Stomach (tissue), 4 donors: ENCODE measurements around the gene NFKBIA.

Experiments
- EP300 ChIP-seq: sonication (generic); formaldehyde crosslinking; IDR thresholded peaks from one replicate; pipeline ENCODE4 v1.6.1; 2017; ENCODE audit warnings: antibody characterized with exemption
- POLR2A ChIP-seq, 4 donors: fragments of 450-650 bp; IDR thresholded peaks; one replicate each; pipeline ENCODE4 v1.6.1; 2016; ENCODE audit warnings: antibody characterized with exemption in 4 of 4, control low read depth in 2 of 4, mild to moderate bottlenecking in 1 of 4, moderate library complexity in 1 of 4
- POLR2AphosphoS5 ChIP-seq, 3 donors: sonication (generic); formaldehyde crosslinking; IDR thresholded peaks; one replicate each; pipeline ENCODE4 v1.6.1; 2016; ENCODE audit warnings: antibody characterized with exemption in 3 of 3
- TF ChIP-seq, protein P1 (sequence below), 7 experiments: fragments of 450-650 bp in 4 of 7; fragments of 200-600 bp in 3 of 7; sonication (generic) in 3 of 7; IDR thresholded peaks; one replicate each; pipeline ENCODE4 v1.5.1; 2016 to 2019; ENCODE audit warnings: antibody characterized with exemption in 7 of 7, control low read depth in 2 of 7, mild to moderate bottlenecking in 1 of 7

DNA sequence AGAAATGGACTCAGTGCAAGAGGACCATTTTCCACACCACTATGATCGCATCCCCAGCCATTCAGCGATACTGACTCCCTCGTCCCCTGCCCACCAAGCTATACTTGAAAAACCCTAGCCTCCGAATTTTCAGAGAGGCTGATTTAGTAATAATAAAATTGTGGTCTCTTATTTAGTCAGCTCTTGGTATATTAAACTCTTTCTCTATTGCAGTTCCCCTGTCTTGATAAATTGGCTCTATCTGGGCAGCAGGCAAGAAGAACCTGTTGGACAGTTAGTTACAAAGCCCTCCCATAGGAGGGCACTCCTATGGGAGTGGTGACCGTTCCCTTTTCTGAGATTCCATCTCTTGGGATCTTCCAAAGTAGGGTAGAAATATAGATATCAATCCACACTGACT lies 33.6 kb downstream of the NFKBIA start:
- TF ChIP-seq POLR2AphosphoS5 (IDR thresholded peaks at IDR 0.05) (no peak), POLR2A (IDR thresholded peaks at IDR 0.05) (no peak), EP300 (no peak)
- TF ChIP-seq, protein P1, sequence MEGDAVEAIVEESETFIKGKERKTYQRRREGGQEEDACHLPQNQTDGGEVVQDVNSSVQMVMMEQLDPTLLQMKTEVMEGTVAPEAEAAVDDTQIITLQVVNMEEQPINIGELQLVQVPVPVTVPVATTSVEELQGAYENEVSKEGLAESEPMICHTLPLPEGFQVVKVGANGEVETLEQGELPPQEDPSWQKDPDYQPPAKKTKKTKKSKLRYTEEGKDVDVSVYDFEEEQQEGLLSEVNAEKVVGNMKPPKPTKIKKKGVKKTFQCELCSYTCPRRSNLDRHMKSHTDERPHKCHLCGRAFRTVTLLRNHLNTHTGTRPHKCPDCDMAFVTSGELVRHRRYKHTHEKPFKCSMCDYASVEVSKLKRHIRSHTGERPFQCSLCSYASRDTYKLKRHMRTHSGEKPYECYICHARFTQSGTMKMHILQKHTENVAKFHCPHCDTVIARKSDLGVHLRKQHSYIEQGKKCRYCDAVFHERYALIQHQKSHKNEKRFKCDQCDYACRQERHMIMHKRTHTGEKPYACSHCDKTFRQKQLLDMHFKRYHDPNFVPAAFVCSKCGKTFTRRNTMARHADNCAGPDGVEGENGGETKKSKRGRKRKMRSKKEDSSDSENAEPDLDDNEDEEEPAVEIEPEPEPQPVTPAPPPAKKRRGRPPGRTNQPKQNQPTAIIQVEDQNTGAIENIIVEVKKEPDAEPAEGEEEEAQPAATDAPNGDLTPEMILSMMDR (IDR thresholded peaks at IDR 0.05), result no peak
